Stimulated activated memory B cell treated with anti-CD40 and anti-IgM and Interleukin-4, amounts not matched to agents 10 μg/mL and 1 μg/mL and 100 μg/mL, for 72 hours (primary cell): ENCODE results near the gene MUC21.
"Not testable (repeated sequence)": the region's sequence is repeated elsewhere in the genome, so short reads cannot be mapped to it uniquely, and the experiment has no call there.

Experiments
- ATAC-seq: fragments of 150-1000 bp; cut with Tn5 transposase; 2 replicates; pipeline ENCODE4 v1.10.0; 2021
- H3K27ac Mint-ChIP-seq: one replicate; pipeline ENCODE4 v1.8.0; 2022; ENCODE audit warnings: mild to moderate bottlenecking, mixed read lengths
- H3K27me3 Mint-ChIP-seq: one replicate; pipeline ENCODE4 v1.8.0; 2022; ENCODE audit warnings: mixed read lengths
- H3K36me3 Mint-ChIP-seq: one replicate; pipeline ENCODE4 v1.8.0; 2022; ENCODE audit warnings: mixed read lengths
- H3K4me1 Mint-ChIP-seq: one replicate; pipeline ENCODE4 v1.8.0; 2022; ENCODE audit warnings: mixed read lengths
- H3K4me3 Mint-ChIP-seq: one replicate; pipeline ENCODE4 v1.8.0; 2022; ENCODE audit warnings: mild to moderate bottlenecking, moderate library complexity, mixed read lengths
- H3K9me3 Mint-ChIP-seq: one replicate; pipeline ENCODE4 v1.8.0; 2022; ENCODE audit warnings: mixed read lengths

MUC21 gene

GRCh38 chr6:31011153-31011552 lies 27.6 kb downstream of the MUC21 start:
- Mint-ChIP-seq H3K4me1 (no peaks in the 10 kb centered on the region), H3K27ac (no peak overlapping the region), H3K36me3 (peaks cover 5% of the 10 kb centered on the region), H3K9me3 (peaks cover 9% of the 10 kb centered on the region), H3K27me3 (peaks cover 75% of the 10 kb centered on the region), H3K4me3 (no peak overlapping the region)
- no peak for ATAC-seq

DNA sequence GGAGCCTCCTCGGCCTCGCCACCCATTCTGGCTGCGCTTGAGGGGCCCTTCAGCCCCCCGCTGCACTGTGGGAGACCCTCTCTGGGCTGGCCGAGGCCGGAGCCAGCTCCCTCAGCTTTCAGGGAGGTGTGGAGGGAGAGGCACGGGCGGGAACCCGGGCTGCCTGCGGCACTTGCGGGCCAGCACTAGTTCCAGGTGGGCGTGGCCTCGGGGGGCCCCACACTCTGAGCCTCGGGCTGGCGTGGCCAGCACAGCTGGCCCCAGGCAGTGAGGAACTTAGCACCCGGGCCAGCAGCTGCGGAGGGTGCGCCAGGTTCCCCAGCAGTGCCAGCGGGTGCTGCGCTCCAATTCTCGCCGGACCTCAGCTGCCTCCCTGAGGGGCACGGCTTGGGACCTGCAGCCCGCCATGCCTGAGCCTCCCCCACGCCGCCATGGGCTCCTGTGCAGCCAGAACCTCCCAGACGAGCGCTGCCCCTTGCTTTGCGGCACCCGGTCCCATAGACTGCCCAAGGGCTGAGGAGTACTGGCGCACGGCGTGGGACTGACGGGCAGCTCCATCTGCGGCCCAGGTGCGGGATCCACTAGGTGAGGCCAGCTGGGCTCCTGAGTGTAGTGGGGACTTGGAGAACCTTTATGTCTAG lies 33.3 kb downstream of the MUC21 start:
- H3K27me3 Mint-ChIP-seq, result peaks cover 68% of the 10 kb centered on the region
- ATAC-seq, result no peak
- H3K9me3 Mint-ChIP-seq, result peaks cover 9% of the 10 kb centered on the region
- peaks cover 7% of the 10 kb centered on the region for H3K4me1 Mint-ChIP-seq
- peaks cover 6% of the 10 kb centered on the region for H3K36me3 Mint-ChIP-seq
- H3K27ac Mint-ChIP-seq, result no peak overlapping the region
- no peak overlapping the region for H3K4me3 Mint-ChIP-seq

- not testable (repeated sequence) for H3K4me3 Mint-ChIP-seq, ATAC-seq, H3K9me3 Mint-ChIP-seq, H3K4me1 Mint-ChIP-seq, H3K36me3 Mint-ChIP-seq, H3K27ac Mint-ChIP-seq
- H3K27me3 Mint-ChIP-seq, result peaks cover 61% of the 10 kb centered on the region
Measured at GRCh38 chr6:31017436-31017835, 33.9 kb downstream of the MUC21 start.

- Mint-ChIP-seq H3K27ac (no peak overlapping the region), H3K9me3 (peaks cover 5% of the 10 kb centered on the region), H3K27me3 (peaks cover 54% of the 10 kb centered on the region), H3K36me3 (peaks cover 6% of the 10 kb centered on the region), H3K4me3 (no peak overlapping the region), H3K4me1 (peaks cover 7% of the 10 kb centered on the region)
- no peak for ATAC-seq
Measured at GRCh38 chr6:31020057-31020456, 36.5 kb downstream of the MUC21 start.

DNA sequence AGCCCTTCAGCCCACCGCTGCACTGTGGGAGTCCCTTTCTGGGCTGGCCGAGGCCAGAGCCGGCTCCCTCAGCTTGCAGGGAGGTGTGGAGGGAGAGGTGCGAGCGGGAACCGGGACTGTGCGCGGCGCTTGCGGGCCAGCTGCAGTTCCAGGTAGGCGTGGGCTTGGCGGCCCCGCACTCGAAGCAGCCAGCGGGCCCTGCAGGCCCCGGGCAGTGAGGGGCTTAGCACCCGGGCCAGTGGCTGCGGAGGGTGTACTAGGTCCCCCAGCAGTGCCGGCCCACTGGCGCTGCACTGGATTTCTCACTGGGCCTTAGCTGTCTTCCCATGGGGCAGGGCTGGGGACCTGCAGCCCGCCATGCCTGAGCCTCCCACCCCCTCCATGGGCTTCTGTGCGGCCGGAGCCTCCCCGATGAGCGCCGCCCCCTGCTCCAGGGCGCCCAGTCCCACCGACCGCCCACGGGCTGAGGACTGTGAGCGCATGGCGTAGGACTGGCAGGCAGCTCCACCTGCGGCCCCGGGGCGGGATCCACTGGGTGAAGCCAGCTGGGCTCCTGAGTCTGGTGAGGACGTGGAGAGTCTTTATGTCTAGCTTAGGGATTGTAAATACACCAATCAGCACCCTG lies 37.2 kb downstream of the MUC21 start:
- H3K27ac Mint-ChIP-seq, H3K4me1 Mint-ChIP-seq, H3K4me3 Mint-ChIP-seq, H3K9me3 Mint-ChIP-seq, ATAC-seq, H3K36me3 Mint-ChIP-seq: not testable (repeated sequence)
- H3K27me3 Mint-ChIP-seq, result peaks cover 54% of the 10 kb centered on the region

DNA sequence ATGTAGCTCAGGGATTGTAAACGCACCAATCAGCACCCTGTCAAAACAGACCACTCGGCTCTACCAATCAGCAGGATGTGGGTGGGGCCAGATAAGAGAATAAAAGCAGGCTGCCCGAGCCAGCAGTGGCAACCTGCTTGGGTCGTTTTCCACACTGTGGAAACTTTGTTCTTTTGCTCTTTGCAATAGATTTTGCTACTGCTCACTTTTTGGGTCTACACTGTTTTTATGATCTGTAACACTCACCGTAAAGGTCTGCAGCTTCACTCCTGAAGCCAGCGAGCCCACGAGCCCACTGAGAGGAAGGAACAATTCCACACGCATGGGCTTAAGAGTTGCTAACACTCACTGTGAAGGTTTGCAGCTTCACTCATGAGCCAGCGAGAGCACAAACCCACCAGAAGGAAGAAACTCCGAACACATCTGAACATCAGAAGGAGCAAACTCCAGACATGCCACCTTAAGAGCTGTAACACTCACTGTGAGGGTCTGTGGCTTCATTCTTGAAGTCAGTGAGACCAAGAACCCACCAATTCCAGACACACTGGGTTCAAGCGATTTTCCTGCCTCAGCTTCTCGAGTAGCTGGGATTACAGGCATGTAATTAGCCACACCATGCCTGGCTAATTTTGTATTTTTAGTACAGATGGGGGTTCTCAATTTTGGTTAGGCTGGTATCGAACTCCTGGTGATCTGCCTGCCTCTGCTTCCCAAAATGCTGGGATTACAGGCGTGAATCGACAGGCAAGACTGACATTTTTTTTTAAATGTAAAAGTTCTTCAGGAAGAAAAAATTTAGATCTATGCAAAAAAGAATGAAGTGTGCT lies 38.4 kb downstream of the MUC21 start:
- not testable (repeated sequence) for H3K9me3 Mint-ChIP-seq
- H3K27me3 Mint-ChIP-seq, result peaks cover 50% of the 10 kb centered on the region

DNA sequence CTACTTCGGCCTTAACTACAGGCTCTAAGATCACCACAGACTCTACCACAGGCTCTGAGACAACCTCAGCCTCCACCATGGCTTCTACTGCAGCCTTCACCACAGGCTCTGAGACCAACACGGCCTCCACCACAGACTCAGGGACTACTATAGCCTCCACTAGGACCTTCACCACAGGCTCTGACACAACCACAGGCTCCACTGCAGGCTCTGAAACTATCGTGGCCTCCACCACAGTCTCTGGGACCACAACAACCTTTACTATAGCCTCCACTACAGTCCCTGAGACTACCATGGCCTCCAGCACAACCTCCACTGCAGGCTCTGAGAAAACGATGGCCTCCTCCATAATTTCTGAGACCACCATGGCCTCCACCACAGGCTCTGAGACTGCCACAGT lies 42.1 kb downstream of the MUC21 start:
- Mint-ChIP-seq H3K27ac (no peak overlapping the region), H3K4me1 (no peaks in the 10 kb centered on the region), H3K4me3 (no peak overlapping the region), H3K9me3 (no peaks in the 10 kb centered on the region), H3K27me3 (peaks cover 44% of the 10 kb centered on the region), H3K36me3 (no peaks in the 10 kb centered on the region)
- ATAC-seq, result no peak

More for the DNA sequence above, 38.4 kb downstream of the MUC21 start:
- H3K4me1 Mint-ChIP-seq, ATAC-seq, H3K27ac Mint-ChIP-seq, H3K36me3 Mint-ChIP-seq, H3K4me3 Mint-ChIP-seq: not testable (repeated sequence)

- Mint-ChIP-seq H3K4me1 (no peaks in the 10 kb centered on the region), H3K9me3 (no peaks in the 10 kb centered on the region), H3K27me3 (peaks cover 68% of the 10 kb centered on the region), H3K36me3 (no peaks in the 10 kb centered on the region), H3K27ac (no peak overlapping the region), H3K4me3 (no peak overlapping the region)
- no peak for ATAC-seq
Measured at GRCh38 chr6:31031095-31031494, 47.6 kb downstream of the MUC21 start.

DNA sequence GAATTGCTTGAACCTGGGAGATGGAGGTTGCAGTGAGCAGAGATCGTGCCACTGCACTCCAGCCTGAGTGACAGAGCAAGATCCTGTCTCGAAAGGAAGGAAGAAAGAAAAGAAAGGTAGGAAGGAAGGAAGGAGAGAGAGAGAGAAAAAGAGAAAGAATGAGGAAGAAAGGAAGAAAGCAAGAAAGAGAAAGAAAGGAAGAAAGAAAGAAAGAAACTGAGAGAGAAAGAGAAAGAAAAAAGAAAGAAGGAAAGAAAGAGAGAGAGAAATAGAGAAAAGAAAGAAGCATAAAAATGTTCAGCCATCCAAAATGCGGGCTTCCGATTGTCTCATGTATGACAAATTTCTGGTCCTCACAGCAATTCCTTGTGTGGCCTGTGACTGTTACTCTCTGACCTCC lies 49.6 kb downstream of the MUC21 start:
- Mint-ChIP-seq H3K36me3 (no peaks in the 10 kb centered on the region), H3K4me1 (no peaks in the 10 kb centered on the region), H3K9me3 (no peaks in the 10 kb centered on the region), H3K27me3 (peaks cover 83% of the 10 kb centered on the region), H3K4me3 (no peak overlapping the region), H3K27ac (no peak overlapping the region)
- no peak for ATAC-seq

DNA sequence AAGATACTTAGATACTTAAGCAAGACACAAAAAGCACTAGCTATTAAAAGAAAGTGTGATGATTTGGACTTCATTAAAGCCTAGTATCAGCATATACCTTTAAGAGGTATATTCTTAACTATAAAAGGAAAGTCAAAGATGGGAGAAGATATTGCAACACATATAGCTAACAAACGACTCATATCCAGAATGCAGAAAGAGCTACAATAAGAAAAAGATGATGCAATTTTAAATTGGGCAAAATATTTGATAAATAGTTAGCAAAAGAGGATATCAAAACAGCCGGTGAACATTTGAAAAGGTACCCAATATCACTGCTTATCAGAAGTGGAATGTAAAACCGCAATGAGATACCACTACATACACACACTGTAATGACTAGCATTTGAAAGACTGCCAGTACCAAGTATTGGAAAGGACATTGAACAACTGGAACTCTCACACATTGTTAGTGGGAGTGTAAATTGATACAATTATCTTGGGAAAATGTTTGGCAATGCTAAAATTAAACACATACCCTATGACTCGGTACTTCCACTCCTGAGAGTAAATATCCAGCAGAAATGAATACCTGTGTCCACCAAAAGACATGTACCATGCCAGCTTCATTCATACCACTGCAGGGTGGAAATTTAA lies 52.5 kb downstream of the MUC21 start:
- Mint-ChIP-seq H3K4me1 (no peaks in the 10 kb centered on the region), H3K36me3 (no peaks in the 10 kb centered on the region), H3K4me3 (no peak overlapping the region), H3K9me3 (no peaks in the 10 kb centered on the region), H3K27ac (no peak overlapping the region), H3K27me3 (peaks cover 80% of the 10 kb centered on the region)
- ATAC-seq, result no peak

DNA sequence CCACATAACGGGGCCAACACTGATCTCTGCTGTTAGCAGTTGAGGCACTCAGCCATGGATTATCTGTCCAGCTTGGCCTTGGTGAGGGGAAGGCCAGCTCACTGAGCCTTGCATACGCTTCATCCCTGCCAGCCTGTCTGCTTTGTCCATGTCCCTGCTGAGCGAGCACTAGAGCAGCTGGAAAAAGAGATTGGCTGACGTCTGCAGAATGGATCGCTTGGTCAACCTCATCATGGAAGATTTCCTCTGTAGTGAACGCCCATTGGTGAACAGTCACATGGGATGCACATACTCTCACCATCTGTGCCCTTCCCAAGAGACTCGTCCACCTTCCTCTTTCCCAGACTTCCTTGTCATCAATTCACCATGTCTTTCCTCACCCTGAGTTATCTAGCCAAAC lies 53.7 kb downstream of the MUC21 start:
- H3K4me3 Mint-ChIP-seq, result no peak overlapping the region
- ATAC-seq, result no peak
- H3K9me3 Mint-ChIP-seq, result no peaks in the 10 kb centered on the region
- H3K36me3 Mint-ChIP-seq, result no peaks in the 10 kb centered on the region
- H3K27me3 Mint-ChIP-seq, result peaks cover 70% of the 10 kb centered on the region
- H3K4me1 Mint-ChIP-seq, result peaks cover under 1% of the 10 kb centered on the region
- no peak overlapping the region for H3K27ac Mint-ChIP-seq

DNA sequence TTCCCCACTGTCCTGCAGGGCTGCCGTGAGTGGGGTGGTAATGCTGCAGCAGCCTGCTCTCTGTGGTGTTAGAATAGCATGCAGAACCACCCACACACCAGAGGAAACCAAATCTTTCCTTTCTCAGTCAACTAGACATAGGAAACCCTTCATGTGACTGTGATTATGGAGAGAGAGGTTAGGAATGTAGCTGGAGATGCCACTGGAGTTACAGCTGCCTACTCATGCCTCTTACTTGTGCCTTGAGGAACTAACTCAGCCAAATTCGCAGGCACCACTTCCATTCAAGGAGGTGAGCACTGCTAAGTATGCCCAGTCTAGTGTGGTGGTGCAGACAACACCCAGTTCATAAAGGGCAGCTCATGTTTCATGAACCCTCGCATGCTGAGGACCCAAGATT lies 54.2 kb downstream of the MUC21 start:
- Mint-ChIP-seq H3K4me1 (peaks cover 6% of the 10 kb centered on the region), H3K4me3 (no peak overlapping the region), H3K27ac (no peak overlapping the region), H3K27me3 (peaks cover 65% of the 10 kb centered on the region), H3K36me3 (no peaks in the 10 kb centered on the region), H3K9me3 (no peaks in the 10 kb centered on the region)
- ATAC-seq, result no peak

DNA sequence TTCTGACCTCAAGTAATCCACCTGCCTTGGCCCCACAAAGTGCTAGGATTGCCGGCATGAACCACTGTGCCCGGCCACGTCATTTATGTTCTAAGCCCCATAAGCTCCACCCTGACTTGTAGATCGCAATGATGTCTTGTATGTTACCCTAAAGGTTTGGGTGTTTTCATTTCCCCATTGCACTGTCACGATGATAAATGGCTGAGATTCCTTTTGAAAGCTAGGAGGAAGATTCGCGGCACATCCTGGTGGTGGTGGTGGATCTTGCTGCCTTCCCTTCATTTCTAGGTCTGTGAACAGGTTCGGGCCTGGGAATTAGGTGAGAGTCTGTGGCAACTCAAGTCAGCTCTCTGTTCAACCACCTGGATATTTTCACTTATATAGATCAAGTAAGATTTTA lies 55.0 kb downstream of the MUC21 start:
- Mint-ChIP-seq H3K36me3 (no peaks in the 10 kb centered on the region), H3K27ac (no peak overlapping the region), H3K4me1 (peaks cover 14% of the 10 kb centered on the region), H3K4me3 (no peak overlapping the region), H3K27me3 (peaks cover 56% of the 10 kb centered on the region), H3K9me3 (no peaks in the 10 kb centered on the region)
- ATAC-seq, result no peak
